GM12878 (cell line): Measurements from ENCODE around the gene TTC16. TPM values are rescaled to one million over a fixed set of nuclear protein-coding genes. Genes with fewer than 3 reads are reported as not detected.

Source experiments
- ATAC-seq: fragments of 200-7000 bp; cut with Tn5 transposase; 3 replicates; pipeline ENCODE4 v1.9.1; 2020; ENCODE audit warnings: mild to moderate bottlenecking, moderate library complexity
- Bru-seq: library from RNA; stranded (reverse); fragments of 400-500 nt; gene quantifications from one replicate; lab custom pipeline; 2021; lab: Mats Ljungman, UMichigan
- BruChase-seq, 2 experiments: library from RNA; stranded (reverse); fragments of 400-500 nt; gene quantifications; one replicate each; lab custom pipeline; 2021; lab: Mats Ljungman, UMichigan
- BruUV-seq: library from RNA; stranded (reverse); fragments of 400-500 nt; replicated peaks from 2 replicates; lab custom pipeline; 2021; lab: Mats Ljungman, UMichigan
- CTCF ChIA-PET: fragments of 300-600 bp; sonication (Branson Sonifier 250); formaldehyde crosslinking; extraction: SDS; loops from one replicate; lab custom pipeline; 2021; ENCODE audit warnings: inconsistent platforms; lab: Yijun Ruan, JAX
- POLR2A ChIA-PET: fragments of 350-600 bp; formaldehyde crosslinking; extraction: SDS; loops from one replicate; lab custom pipeline; 2021; ENCODE audit warnings: inconsistent platforms; lab: Charles Lee
- RAD21 ChIA-PET: fragments of 300-600 bp; sonication (Branson Sonifier 250); formaldehyde crosslinking; loops from one replicate; lab custom pipeline; 2023; ENCODE audit warnings: antibody characterized with exemption; ENCODE audit not compliant: unreplicated experiment; lab: Charles Lee
- SMC1A ChIA-PET: fragments of 300-600 bp; sonication (Branson Sonifier 250); formaldehyde crosslinking; loops from one replicate; lab custom pipeline; 2023; ENCODE audit not compliant: unreplicated experiment, uncharacterized antibody; lab: Charles Lee
- DNase-seq: peaks from one replicate; pipeline ENCODE4 v3.0.0-alpha.2; 2011; ENCODE audit warnings: low read depth, low spot score
- FAIRE-seq: peaks from 3 replicates; lab custom pipeline; 2011; peaks lifted over from hg19 to GRCh38; lab: Jason Lieb, UNC
- H2AFZ ChIP-seq: 2 replicates; pipeline ENCODE4 v1.6.0; 2011; ENCODE audit warnings: low read depth, low read length, control low read depth; ENCODE audit not compliant: control insufficient read depth
- H3K27ac ChIP-seq: 2 replicates; pipeline ENCODE4 v1.5.1; 2011; ENCODE audit warnings: control low read depth; ENCODE audit not compliant: control insufficient read depth, insufficient read depth
- H3K27me3 ChIP-seq, 2 experiments: replicated peaks in 1 of 2; 2 replicates each; pipeline versions ENCODE4 v1.6.0 to v1.6.1; 2011; ENCODE audit warnings: low read length in 1 of 2; ENCODE audit not compliant: control insufficient read depth in 2 of 2, insufficient read depth in 2 of 2
- H3K36me3 ChIP-seq, 2 experiments: 2 replicates each; pipeline ENCODE4 v1.5.1; 2011; ENCODE audit warnings: low read length in 1 of 2; ENCODE audit not compliant: control insufficient read depth in 2 of 2, insufficient read depth in 2 of 2
- H3K4me1 ChIP-seq: 2 replicates; pipeline ENCODE4 v1.6.1; 2011; ENCODE audit warnings: mild to moderate bottlenecking, low read length, moderate library complexity, mixed read lengths; ENCODE audit not compliant: control insufficient read depth, insufficient read depth
- H3K4me2 ChIP-seq: 2 replicates; pipeline ENCODE4 v1.6.0; 2011; ENCODE audit warnings: control low read depth; ENCODE audit not compliant: control insufficient read depth, insufficient read depth
- H3K4me3 ChIP-seq: fragments of 200-600 bp; sonication (generic); 2 replicates; pipeline ENCODE4 v1.5.1; 2016
- H3K79me2 ChIP-seq: 2 replicates; pipeline ENCODE4 v1.6.0; 2011; ENCODE audit warnings: low read length; ENCODE audit not compliant: control insufficient read depth, insufficient read depth
- H3K9ac ChIP-seq: 2 replicates; pipeline ENCODE4 v1.8.0; 2011; ENCODE audit warnings: low read length, control low read depth, mixed read lengths; ENCODE audit not compliant: control insufficient read depth, insufficient read depth
- H3K9me3 ChIP-seq: replicated peaks from 3 replicates; pipeline ENCODE4 v1.5.1; 2011; ENCODE audit warnings: mild to moderate bottlenecking, low read length; ENCODE audit not compliant: control insufficient read depth, insufficient read depth
- H4K20me1 ChIP-seq: 2 replicates; pipeline ENCODE4 v1.6.0; 2011; ENCODE audit not compliant: control insufficient read depth, insufficient read depth
- BACH1 ChIP-seq: fragments of 450-650 bp; IDR thresholded peaks from 2 replicates; pipeline ENCODE4 v1.6.1; 2017; ENCODE audit warnings: mild to moderate bottlenecking, borderline replicate concordance
- HDAC6 ChIP-seq: fragments of 200-600 bp; sonication (generic); IDR thresholded peaks from one replicate; pipeline ENCODE4 v1.8.0; 2017; ENCODE audit warnings: antibody characterized with exemption; ENCODE audit not compliant: unreplicated experiment
- RFX5 ChIP-seq: IDR thresholded peaks from 2 replicates; pipeline ENCODE4 v1.6.1; 2011; ENCODE audit warnings: low read depth, low read length, improper control_type of control experiment
- TCF12 ChIP-seq: IDR thresholded peaks from 2 replicates; pipeline ENCODE4 v1.6.1; 2011; ENCODE audit warnings: low read depth, mild to moderate bottlenecking, low read length
- WGBS: methylation state at CpG from one replicate; pipeline ENCODE4 v1.1.6; 2016; ENCODE audit warnings: low lambda C conversion rate; ENCODE audit not compliant: insufficient replicate concordance, insufficient coverage; ENCODE audit errors: missing lambda C conversion rate; 5-methylcytosine and 5-hydroxymethylcytosine counted together
- in situ Hi-C: fragments of 300-500 bp; cut with MboI; formaldehyde crosslinking; loops from 9 replicates; pipeline ENCODE4 v1.14.3; 2018; ENCODE audit warnings: mixed read lengths
- intact Hi-C: fragments of 100-400 bp; cut with micrococcal nuclease; formaldehyde crosslinking; loops from one replicate; pipeline ENCODE4 v1.14.2; 2022; ENCODE audit not compliant: unreplicated experiment
- long read RNA-seq, 2 experiments: library from polyadenylated mRNA; unstranded; transcript quantifications; one replicate each; pipeline ENCODE4 v2.0.0, GENCODE V29; 2019 to 2020
- polyA minus RNA-seq, 3 experiments: library from RNA; depleted of rRNA, polyadenylated mRNA; stranded (reverse); fragments of >200 nt; gene quantifications; 2 replicates each; pipeline ENCODE4 v1.2.3, GENCODE V29; 2011
- polyA plus RNA-seq, 11 experiments: library from polyadenylated mRNA; depleted of rRNA in 4 of 11; unstranded in 6 of 11; stranded (reverse) in 5 of 11; fragments of >200 nt; fragmentation: Nextera tagmentation in 4 of 11; fragmentation: Illumina TruSeq in 1 of 11; extraction: Ambion mirVana in 4 of 11; extraction: Trizol in 1 of 11; gene quantifications; 1 replicate in 1 of 11; 2 replicates in 10 of 11; pipeline versions ENCODE4 v1.2.1 to v1.2.3, GENCODE V29; 2011 to 2016; ENCODE audit warnings: inconsistent platforms in 2 of 11, missing spikeins in 2 of 11, low read depth in 1 of 11
- total RNA-seq, 4 experiments: library from RNA; depleted of rRNA in 3 of 4; stranded (reverse); fragments of >200 nt in 3 of 4; fragmentation: Illumina TruSeq in 1 of 4; extraction: Trizol in 1 of 4; gene quantifications; 2 replicates each; pipeline versions ENCODE4 v1.2.1 to v1.2.3, GENCODE V29; 2013 to 2021
- TF ChIP-seq, protein P1 (sequence below): IDR thresholded peaks from 2 replicates; pipeline ENCODE4 v1.6.1; 2012; ENCODE audit warnings: mild to moderate bottlenecking, low read depth, low read length

Gene TTC16, protein sequence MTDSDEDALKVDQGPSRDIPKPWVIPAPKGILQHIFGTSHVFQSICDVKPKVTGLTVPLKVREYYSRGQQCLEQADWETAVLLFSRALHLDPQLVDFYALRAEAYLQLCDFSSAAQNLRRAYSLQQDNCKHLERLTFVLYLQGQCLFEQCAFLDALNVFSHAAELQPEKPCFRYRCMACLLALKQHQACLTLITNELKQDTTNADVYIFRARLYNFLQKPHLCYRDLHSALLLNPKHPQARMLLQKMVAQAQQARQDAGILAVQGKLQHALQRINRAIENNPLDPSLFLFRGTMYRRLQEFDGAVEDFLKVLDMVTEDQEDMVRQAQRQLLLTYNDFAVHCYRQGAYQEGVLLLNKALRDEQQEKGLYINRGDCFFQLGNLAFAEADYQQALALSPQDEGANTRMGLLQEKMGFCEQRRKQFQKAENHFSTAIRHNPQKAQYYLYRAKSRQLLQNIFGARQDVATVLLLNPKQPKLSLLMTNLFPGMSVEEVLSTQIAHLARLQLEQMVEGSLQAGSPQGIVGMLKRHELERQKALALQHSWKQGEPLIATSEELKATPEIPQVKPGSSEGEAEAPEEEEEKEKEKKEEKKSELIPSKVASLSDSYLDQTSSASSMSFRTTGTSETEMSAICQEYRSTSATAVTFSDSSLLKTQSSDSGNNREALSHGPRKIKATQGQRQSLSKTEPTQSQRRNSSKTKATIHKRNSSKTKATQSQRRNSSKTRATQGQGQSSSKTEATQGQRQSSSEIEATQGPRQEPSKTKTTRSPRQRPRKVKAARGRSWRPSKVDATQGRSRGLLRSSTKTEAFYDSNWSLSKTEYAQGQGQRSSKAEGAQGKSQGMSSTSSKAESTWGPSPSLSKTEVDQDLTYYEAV
- not detected in 2 replicates for total RNA-seq (2013; cell fraction: nucleolus; rRNA removed)
- total RNA-seq (2014; rRNA removed) (not detected in 2 replicates), total RNA-seq (2014; rRNA removed; fragmentation: Illumina TruSeq; extraction: Trizol) (not detected in 2 replicates), total RNA-seq (2021) (not detected in 2 replicates), polyA plus RNA-seq (2011; rRNA removed) (0.03 TPM in 1 of 2 replicates, not detected in the other), polyA plus RNA-seq (2014; fragmentation: Illumina TruSeq; extraction: Trizol) (not detected in 2 replicates), polyA plus RNA-seq (2014; fragmentation: Nextera tagmentation; extraction: Ambion mirVana) (not detected), polyA plus RNA-seq (2014; rRNA removed) (0.04 TPM in 1 of 2 replicates, not detected in the other), polyA plus RNA-seq (2016; fragmentation: Nextera tagmentation; extraction: Ambion mirVana) (not detected), polyA minus RNA-seq (2011; rRNA and poly(A)+ RNA removed) (not detected in 2 replicates), Bru-seq, nascent RNA (percentile 3 among the genes with signal in this experiment), BruChase-seq, experiment 1, labeled RNA remaining after a 6-hour chase (percentile 10 among the genes with signal in this experiment), BruChase-seq, experiment 2, labeled RNA remaining after a 2-hour chase (percentile 6 among the genes with signal in this experiment)
- not detected for polyA plus RNA-seq (2011; ENCODE audit: low read depth)
- polyA plus RNA-seq (2011; cell fraction: cytosol; rRNA removed), result not detected in 2 replicates
- 0.03 TPM in 1 of 2 replicates, not detected in the other for polyA plus RNA-seq (2011; cell fraction: nucleus; rRNA removed)
- polyA plus RNA-seq (2012), result not detected in 2 replicates
- not detected in 2 replicates for polyA minus RNA-seq (2011; cell fraction: cytosol; rRNA and poly(A)+ RNA removed)
- not detected in 2 replicates for polyA minus RNA-seq (2011; cell fraction: nucleus; rRNA and poly(A)+ RNA removed)
- long read RNA-seq, experiment 1, result 0 reads
- long read RNA-seq, experiment 2, result 0 reads

DNA sequence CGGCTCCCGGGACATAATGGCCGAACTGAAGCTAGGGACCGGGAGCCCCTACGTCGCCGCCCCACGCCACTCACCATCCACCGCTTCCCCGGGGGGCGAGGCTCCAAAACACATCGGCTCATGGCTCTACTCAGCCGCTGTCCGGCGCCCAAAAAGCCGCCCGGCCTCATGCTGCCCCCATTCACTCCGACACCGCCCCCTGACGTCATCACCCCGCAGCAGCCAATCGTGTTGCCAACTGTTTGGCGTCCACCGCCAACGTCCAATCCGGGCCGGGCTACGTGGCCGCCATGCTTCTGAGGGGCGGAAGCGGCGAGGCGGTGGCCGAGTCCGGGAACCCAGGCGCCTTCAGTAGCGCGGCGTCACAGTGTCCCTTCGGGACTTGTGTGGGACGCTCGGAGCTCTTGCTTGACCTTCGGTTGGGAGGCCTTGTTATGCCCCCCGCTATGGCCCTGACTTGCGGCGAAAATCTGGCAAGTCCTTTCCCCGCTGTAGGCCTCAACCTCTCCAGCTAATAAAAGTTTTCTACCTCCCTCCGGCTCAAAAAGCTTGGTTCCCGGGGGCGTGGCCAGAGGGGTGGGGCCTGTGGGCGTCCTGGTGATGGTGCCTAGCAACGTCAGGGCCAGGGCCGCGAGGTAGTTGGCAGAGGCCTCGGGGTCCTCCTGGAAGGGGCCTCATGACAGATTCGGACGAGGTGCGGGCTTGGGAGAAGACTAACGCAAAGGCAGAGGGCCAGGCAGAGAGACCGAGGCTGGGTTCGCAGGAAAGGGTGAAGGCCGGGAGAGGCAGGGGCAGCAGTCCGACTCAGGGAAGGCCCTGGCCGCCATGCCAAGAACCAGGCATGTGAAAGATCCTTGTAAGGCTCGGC, at the start of gene TTC16, which contains the start of gene PTRH1:
TTC16 (plus strand) TSS at position 610 of the 868 bp plus-strand sequence; CDS start at position 677, 67 bp downstream.
PTRH1 (minus strand) TSS at position 194 of the 868 bp plus-strand sequence; CDS start at position 170, 24 bp downstream.
- Histone ChIP-seq H3K4me3 (peak within 1 kb of the TSS; percentile 74), H2AFZ (peak within 1 kb of the TSS; percentile 97), H3K27ac (no peak within 1 kb of the TSS; the same call in 1 of the 2 replicates), H3K4me2 (peak within 1 kb of the TSS; percentile 88), H3K4me1 (peaks cover 6% of the 10 kb centered on the region; the same call in 1 of the 2 replicates), H3K36me3 (no peaks in the 10 kb centered on the region; a peak in 1 of 4 replicates), H3K9me3 (no peaks in the 10 kb centered on the region), H3K9ac (peak within 1 kb of the TSS; percentile 69), H3K79me2 (no peaks in the 10 kb centered on the region), H3K27me3 (no peaks in the 10 kb centered on the region), H4K20me1 (no peaks in the 10 kb centered on the region)
- intact Hi-C loops (loop anchor here (5.0 kb wide), 1 partner anchor 202 kb away; the partner anchor contains the start of gene ST6GALNAC4), in situ Hi-C loops (no loop called here)
- ATAC-seq (peak; percentile 98), FAIRE-seq (peak; percentile 96), DNase-seq (peak; percentile 72)
- WGBS, result 2% methylated on average over 60 of the region's 65 CpGs
- BruUV-seq, result no TSS peak
- ChIA-PET RAD21 (interaction anchor here (0.9 to 2.8 kb wide), 2 partner anchors 19 to 51 kb away, joined by 3 to 19 read pairs; partner anchors contain the start of gene TOR2A), POLR2A (interaction anchor here (1.9 kb wide), 1 partner anchor 10 kb away, joined by 8 read pairs; no protein-coding TSS in a partner anchor), SMC1A (interaction anchor here (0.6 to 1.5 kb wide), 6 partner anchors 9 to 205 kb away, joined by 3 to 6 read pairs (median 4); partner anchors contain the start of genes CFAP157 and TOR2A), CTCF (interaction anchor here (0.6 to 3.3 kb wide), 5 partner anchors 12 to 154 kb away, joined by 3 to 21 read pairs (median 4); partner anchors contain the start of genes STXBP1 and TOR2A)
- TF ChIP-seq TCF12 (no peak), BACH1 (0 out of 2 replicates have a peak, but pooled peaks have one; percentile 13), HDAC6 (no peak), RFX5 (peak; percentile 79)
- TF ChIP-seq, protein P1, sequence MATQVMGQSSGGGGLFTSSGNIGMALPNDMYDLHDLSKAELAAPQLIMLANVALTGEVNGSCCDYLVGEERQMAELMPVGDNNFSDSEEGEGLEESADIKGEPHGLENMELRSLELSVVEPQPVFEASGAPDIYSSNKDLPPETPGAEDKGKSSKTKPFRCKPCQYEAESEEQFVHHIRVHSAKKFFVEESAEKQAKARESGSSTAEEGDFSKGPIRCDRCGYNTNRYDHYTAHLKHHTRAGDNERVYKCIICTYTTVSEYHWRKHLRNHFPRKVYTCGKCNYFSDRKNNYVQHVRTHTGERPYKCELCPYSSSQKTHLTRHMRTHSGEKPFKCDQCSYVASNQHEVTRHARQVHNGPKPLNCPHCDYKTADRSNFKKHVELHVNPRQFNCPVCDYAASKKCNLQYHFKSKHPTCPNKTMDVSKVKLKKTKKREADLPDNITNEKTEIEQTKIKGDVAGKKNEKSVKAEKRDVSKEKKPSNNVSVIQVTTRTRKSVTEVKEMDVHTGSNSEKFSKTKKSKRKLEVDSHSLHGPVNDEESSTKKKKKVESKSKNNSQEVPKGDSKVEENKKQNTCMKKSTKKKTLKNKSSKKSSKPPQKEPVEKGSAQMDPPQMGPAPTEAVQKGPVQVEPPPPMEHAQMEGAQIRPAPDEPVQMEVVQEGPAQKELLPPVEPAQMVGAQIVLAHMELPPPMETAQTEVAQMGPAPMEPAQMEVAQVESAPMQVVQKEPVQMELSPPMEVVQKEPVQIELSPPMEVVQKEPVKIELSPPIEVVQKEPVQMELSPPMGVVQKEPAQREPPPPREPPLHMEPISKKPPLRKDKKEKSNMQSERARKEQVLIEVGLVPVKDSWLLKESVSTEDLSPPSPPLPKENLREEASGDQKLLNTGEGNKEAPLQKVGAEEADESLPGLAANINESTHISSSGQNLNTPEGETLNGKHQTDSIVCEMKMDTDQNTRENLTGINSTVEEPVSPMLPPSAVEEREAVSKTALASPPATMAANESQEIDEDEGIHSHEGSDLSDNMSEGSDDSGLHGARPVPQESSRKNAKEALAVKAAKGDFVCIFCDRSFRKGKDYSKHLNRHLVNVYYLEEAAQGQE, result no peak
